Activated B cell treated with CpG ODN at 0.5 μM for 24 hours (primary cell): ENCODE measurements around the gene TSPAN15. TPM values are rescaled to one million over a fixed set of nuclear protein-coding genes. Genes with fewer than 3 reads are reported as not detected.

Experiments used
- ATAC-seq: fragments of 200-7000 bp; cut with Tn5 transposase; one replicate; pipeline ENCODE4 v1.10.0; 2021; ENCODE audit warnings: low read depth, mild to moderate bottlenecking, moderate library complexity
- CTCF ChIA-PET: fragments of 350-600 bp; sonication (Branson Sonifier 250); formaldehyde crosslinking; loops from one replicate; lab custom pipeline; 2021; ENCODE audit warnings: antibody characterized with exemption; lab: Charles Lee
- POLR2A ChIA-PET: fragments of 350-600 bp; sonication (Branson Sonifier 250); formaldehyde crosslinking; loops from one replicate; lab custom pipeline; 2021; ENCODE audit warnings: antibody characterized with exemption; lab: Charles Lee
- DNase-seq: peaks from one replicate; pipeline ENCODE4 v3.0.0; 2022
- H3K27ac Mint-ChIP-seq: one replicate; pipeline ENCODE4 v1.8.0; 2020; ENCODE audit warnings: mixed read lengths
- H3K27me3 Mint-ChIP-seq: one replicate; pipeline ENCODE4 v1.8.0; 2021; ENCODE audit warnings: mixed read lengths
- H3K36me3 Mint-ChIP-seq: one replicate; pipeline ENCODE4 v1.8.0; 2021; ENCODE audit warnings: low read depth, mixed read lengths
- H3K4me1 Mint-ChIP-seq: one replicate; pipeline ENCODE4 v1.8.0; 2021; ENCODE audit warnings: mixed read lengths
- H3K4me3 Mint-ChIP-seq: one replicate; pipeline ENCODE4 v1.8.0; 2020; ENCODE audit warnings: mild to moderate bottlenecking, mixed read lengths
- H3K9me3 Mint-ChIP-seq: one replicate; pipeline ENCODE4 v1.8.0; 2020; ENCODE audit warnings: mixed read lengths
- CTCF ChIP-seq: fragments of 200-600 bp; IDR thresholded peaks from one replicate; pipeline ENCODE4 v1.8.0; 2022; ENCODE audit warnings: antibody characterized with exemption, mild to moderate bottlenecking
- intact Hi-C: fragments of 100-400 bp; cut with micrococcal nuclease; formaldehyde crosslinking; loops from one replicate; pipeline ENCODE4 v1.15.1; 2024
- total RNA-seq: library from RNA; stranded (reverse); gene quantifications from 2 replicates; pipeline ENCODE4 v1.2.3, GENCODE V29; 2022

The TSPAN15 gene
- total RNA-seq, 1 donor from 2014 or later: 0.35 TPM

GRCh38 chr10:69470463-69471384 lies 19.5 kb downstream of the TSPAN15 start:
- Mint-ChIP-seq H3K27me3 (peaks cover 28% of the 10 kb centered on the region), H3K27ac (no peak overlapping the region), H3K4me3 (no peak overlapping the region), H3K4me1 (no peaks in the 10 kb centered on the region), H3K36me3 (no peaks in the 10 kb centered on the region), H3K9me3 (no peaks in the 10 kb centered on the region)
- intact Hi-C loops: no loop called here
- ChIA-PET POLR2A (no interaction called here), CTCF (no interaction called here)
- no peak for TF ChIP-seq CTCF
- ATAC-seq: no peak
- no peak for DNase-seq

GRCh38 chr10:69472142-69472541 lies 20.9 kb downstream of the TSPAN15 start:
- DNase-seq: no peak
- H3K4me1 Mint-ChIP-seq: no peaks in the 10 kb centered on the region
- no peak for TF ChIP-seq CTCF
- POLR2A ChIA-PET: no interaction called here
- CTCF ChIA-PET: no interaction called here
- H3K27ac Mint-ChIP-seq: no peak overlapping the region
- intact Hi-C loops: no loop called here
- no peak overlapping the region for H3K4me3 Mint-ChIP-seq
- no peak for ATAC-seq
- H3K27me3 Mint-ChIP-seq: peaks cover 28% of the 10 kb centered on the region
- H3K36me3 Mint-ChIP-seq: no peaks in the 10 kb centered on the region
- H3K9me3 Mint-ChIP-seq: no peaks in the 10 kb centered on the region

- Mint-ChIP-seq H3K27me3 (peaks cover 28% of the 10 kb centered on the region), H3K9me3 (no peaks in the 10 kb centered on the region), H3K36me3 (no peaks in the 10 kb centered on the region), H3K4me3 (no peak overlapping the region), H3K27ac (no peak overlapping the region), H3K4me1 (no peaks in the 10 kb centered on the region)
- ATAC-seq (no peak), DNase-seq (no peak)
- ChIA-PET CTCF (no interaction called here), POLR2A (no interaction called here)
- no peak for TF ChIP-seq CTCF
- intact Hi-C loops: no loop called here
Observed at GRCh38 chr10:69472544-69472943, 21.3 kb downstream of the TSPAN15 start.

- H3K36me3 Mint-ChIP-seq: no peaks in the 10 kb centered on the region
- H3K4me3 Mint-ChIP-seq: no peak overlapping the region
- H3K9me3 Mint-ChIP-seq: no peaks in the 10 kb centered on the region
- intact Hi-C loops: no loop called here
- no peak for DNase-seq
- H3K4me1 Mint-ChIP-seq: no peaks in the 10 kb centered on the region
- no peak for ATAC-seq
- ChIA-PET POLR2A (no interaction called here), CTCF (no interaction called here)
- H3K27me3 Mint-ChIP-seq: peaks cover 28% of the 10 kb centered on the region
- no peak overlapping the region for H3K27ac Mint-ChIP-seq
- TF ChIP-seq CTCF: no peak
Observed at GRCh38 chr10:69473304-69473990, 22.2 kb downstream of the TSPAN15 start.

- intact Hi-C loops: no loop called here
- ChIA-PET POLR2A (no interaction called here), CTCF (no interaction called here)
- ATAC-seq: no peak
- H3K4me1 Mint-ChIP-seq: no peaks in the 10 kb centered on the region
- TF ChIP-seq CTCF: no peak
- H3K36me3 Mint-ChIP-seq: no peaks in the 10 kb centered on the region
- H3K4me3 Mint-ChIP-seq: no peak overlapping the region
- no peak for DNase-seq
- H3K27ac Mint-ChIP-seq: no peak overlapping the region
- H3K9me3 Mint-ChIP-seq: no peaks in the 10 kb centered on the region
- H3K27me3 Mint-ChIP-seq: peaks cover 28% of the 10 kb centered on the region
Observed at GRCh38 chr10:69474742-69475432, 23.6 kb downstream of the TSPAN15 start.
